Measurements from ENCODE around the gene MIEF1.
A peak's percentile ranks its signal among the peaks of the same experiment; 100 is the strongest.

Gene MIEF1

DNA sequence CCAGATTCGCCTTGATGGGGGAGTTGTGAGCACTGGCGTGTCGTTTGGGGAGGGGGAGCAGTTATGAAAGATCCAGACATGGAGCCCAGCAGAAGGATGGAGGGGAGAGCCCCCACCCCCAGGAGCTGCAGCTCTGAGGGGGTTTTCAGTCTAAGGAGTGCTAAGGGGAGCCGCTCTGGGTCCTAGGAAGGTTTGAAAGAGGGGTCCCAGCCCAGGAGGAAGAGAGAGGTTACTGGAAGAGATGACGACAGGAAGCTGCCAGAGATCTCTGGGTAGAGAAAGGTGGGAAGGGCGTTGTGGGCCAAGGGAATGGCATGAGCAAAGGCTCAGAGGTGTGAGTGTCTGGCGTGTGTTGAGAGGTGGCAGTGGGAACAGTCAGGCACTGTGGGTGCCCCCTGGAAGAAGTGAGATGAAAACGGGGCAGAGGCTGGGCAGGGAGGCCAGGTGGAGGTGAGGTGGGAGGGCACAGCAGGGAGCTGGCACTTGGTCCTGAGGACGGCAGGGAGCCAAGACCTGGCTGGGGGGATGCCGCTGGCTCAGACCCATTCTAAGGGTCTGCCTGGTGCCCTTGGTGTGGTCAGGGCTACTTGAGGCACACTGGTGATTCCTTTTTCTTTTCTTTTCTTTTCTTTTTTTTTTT, 43.5 kb upstream of the MIEF1 start (continued):
- no peak; the same call in 1 of the 2 replicates for TF ChIP-seq ZFHX2 (tag by site-specific recombination; conservative IDR thresholded peaks at IDR 0.05)
- no peak for TF ChIP-seq ZNF423 (tag by site-specific recombination; IDR thresholded peaks at IDR 0.05)
- no peak for TF ChIP-seq EGR2 (tag by site-specific recombination; IDR thresholded peaks at IDR 0.05; ENCODE audit: low read depth)
- TF ChIP-seq, protein P1, sequence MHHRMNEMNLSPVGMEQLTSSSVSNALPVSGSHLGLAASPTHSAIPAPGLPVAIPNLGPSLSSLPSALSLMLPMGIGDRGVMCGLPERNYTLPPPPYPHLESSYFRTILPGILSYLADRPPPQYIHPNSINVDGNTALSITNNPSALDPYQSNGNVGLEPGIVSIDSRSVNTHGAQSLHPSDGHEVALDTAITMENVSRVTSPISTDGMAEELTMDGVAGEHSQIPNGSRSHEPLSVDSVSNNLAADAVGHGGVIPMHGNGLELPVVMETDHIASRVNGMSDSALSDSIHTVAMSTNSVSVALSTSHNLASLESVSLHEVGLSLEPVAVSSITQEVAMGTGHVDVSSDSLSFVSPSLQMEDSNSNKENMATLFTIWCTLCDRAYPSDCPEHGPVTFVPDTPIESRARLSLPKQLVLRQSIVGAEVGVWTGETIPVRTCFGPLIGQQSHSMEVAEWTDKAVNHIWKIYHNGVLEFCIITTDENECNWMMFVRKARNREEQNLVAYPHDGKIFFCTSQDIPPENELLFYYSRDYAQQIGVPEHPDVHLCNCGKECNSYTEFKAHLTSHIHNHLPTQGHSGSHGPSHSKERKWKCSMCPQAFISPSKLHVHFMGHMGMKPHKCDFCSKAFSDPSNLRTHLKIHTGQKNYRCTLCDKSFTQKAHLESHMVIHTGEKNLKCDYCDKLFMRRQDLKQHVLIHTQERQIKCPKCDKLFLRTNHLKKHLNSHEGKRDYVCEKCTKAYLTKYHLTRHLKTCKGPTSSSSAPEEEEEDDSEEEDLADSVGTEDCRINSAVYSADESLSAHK (tag by site-specific recombination; IDR thresholded peaks at IDR 0.05) = no peak
- 0 out of 2 replicates have a peak, but pooled peaks have one; percentile 9 for TF ChIP-seq BCL11B (tag by site-specific recombination; IDR thresholded peaks at IDR 0.05; ENCODE audit: low read depth)
- TF ChIP-seq ZIC2 (tag by site-specific recombination; IDR thresholded peaks at IDR 0.05) = peak; percentile 51
- TF ChIP-seq SP3 (tag by site-specific recombination; IDR thresholded peaks at IDR 0.05) = no peak
- TF ChIP-seq ZNF366 (tag by site-specific recombination; conservative IDR thresholded peaks at IDR 0.05) = peak; percentile 34; the same call in 1 of the 2 replicates
- TF ChIP-seq PRDM1 (tag by site-specific recombination; IDR thresholded peaks at IDR 0.05) = no peak
- TF ChIP-seq, protein P2, sequence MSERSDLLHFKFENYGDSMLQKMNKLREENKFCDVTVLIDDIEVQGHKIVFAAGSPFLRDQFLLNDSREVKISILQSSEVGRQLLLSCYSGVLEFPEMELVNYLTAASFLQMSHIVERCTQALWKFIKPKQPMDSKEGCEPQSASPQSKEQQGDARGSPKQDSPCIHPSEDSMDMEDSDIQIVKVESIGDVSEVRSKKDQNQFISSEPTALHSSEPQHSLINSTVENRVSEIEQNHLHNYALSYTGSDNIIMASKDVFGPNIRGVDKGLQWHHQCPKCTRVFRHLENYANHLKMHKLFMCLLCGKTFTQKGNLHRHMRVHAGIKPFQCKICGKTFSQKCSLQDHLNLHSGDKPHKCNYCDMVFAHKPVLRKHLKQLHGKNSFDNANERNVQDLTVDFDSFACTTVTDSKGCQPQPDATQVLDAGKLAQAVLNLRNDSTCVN (tag by site-specific recombination; optimal IDR thresholded peaks at IDR 0.05) = no peak
- peak; percentile 32 for TF ChIP-seq GLIS2 (tag by site-specific recombination; IDR thresholded peaks at IDR 0.05)
- 0 out of 2 replicates have a peak, but pooled peaks have one; percentile 6 for TF ChIP-seq GLIS1 (tag by site-specific recombination; IDR thresholded peaks at IDR 0.05)
- TF ChIP-seq, protein P3, sequence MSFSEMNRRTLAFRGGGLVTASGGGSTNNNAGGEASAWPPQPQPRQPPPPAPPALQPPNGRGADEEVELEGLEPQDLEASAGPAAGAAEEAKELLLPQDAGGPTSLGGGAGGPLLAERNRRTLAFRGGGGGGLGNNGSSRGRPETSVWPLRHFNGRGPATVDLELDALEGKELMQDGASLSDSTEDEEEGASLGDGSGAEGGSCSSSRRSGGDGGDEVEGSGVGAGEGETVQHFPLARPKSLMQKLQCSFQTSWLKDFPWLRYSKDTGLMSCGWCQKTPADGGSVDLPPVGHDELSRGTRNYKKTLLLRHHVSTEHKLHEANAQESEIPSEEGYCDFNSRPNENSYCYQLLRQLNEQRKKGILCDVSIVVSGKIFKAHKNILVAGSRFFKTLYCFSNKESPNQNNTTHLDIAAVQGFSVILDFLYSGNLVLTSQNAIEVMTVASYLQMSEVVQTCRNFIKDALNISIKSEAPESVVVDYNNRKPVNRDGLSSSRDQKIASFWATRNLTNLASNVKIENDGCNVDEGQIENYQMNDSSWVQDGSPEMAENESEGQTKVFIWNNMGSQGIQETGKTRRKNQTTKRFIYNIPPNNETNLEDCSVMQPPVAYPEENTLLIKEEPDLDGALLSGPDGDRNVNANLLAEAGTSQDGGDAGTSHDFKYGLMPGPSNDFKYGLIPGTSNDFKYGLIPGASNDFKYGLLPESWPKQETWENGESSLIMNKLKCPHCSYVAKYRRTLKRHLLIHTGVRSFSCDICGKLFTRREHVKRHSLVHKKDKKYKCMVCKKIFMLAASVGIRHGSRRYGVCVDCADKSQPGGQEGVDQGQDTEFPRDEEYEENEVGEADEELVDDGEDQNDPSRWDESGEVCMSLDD (tag by site-specific recombination; IDR thresholded peaks at IDR 0.05) = peak; percentile 14; the same call in 1 of the 2 replicates
- TF ChIP-seq, protein P4, sequence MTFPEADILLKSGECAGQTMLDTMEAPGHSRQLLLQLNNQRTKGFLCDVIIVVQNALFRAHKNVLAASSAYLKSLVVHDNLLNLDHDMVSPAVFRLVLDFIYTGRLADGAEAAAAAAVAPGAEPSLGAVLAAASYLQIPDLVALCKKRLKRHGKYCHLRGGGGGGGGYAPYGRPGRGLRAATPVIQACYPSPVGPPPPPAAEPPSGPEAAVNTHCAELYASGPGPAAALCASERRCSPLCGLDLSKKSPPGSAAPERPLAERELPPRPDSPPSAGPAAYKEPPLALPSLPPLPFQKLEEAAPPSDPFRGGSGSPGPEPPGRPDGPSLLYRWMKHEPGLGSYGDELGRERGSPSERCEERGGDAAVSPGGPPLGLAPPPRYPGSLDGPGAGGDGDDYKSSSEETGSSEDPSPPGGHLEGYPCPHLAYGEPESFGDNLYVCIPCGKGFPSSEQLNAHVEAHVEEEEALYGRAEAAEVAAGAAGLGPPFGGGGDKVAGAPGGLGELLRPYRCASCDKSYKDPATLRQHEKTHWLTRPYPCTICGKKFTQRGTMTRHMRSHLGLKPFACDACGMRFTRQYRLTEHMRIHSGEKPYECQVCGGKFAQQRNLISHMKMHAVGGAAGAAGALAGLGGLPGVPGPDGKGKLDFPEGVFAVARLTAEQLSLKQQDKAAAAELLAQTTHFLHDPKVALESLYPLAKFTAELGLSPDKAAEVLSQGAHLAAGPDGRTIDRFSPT (tag by site-specific recombination; IDR thresholded peaks at IDR 0.05) = peak; percentile 62
- TF ChIP-seq ZNF561 (tag by site-specific recombination; IDR thresholded peaks at IDR 0.05; ENCODE audit: borderline replicate concordance) = no peak
- TF ChIP-seq, protein P5, sequence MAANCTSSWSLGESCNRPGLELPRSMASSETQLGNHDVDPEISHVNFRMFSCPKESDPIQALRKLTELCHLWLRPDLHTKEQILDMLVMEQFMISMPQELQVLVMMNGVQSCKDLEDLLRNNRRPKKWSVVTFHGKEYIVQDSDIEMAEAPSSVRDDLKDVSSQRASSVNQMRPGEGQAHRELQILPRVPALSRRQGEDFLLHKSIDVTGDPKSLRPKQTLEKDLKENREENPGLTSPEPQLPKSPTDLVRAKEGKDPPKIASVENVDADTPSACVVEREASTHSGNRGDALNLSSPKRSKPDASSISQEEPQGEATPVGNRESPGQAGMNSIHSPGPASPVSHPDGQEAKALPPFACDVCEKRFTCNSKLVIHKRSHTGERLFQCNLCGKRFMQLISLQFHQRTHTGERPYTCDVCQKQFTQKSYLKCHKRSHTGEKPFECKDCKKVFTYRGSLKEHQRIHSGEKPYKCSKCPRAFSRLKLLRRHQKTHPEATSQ (tag by site-specific recombination; IDR thresholded peaks at IDR 0.05) = no peak
- TF ChIP-seq GLI2 (tag by site-specific recombination; IDR thresholded peaks at IDR 0.05; ENCODE audit: borderline replicate concordance, low read depth) = no peak
- no peak for TF ChIP-seq ZNF510 (tag by site-specific recombination; IDR thresholded peaks at IDR 0.05; ENCODE audit: insufficient replicate concordance)
- TF ChIP-seq ZNF76 (tag by site-specific recombination; IDR thresholded peaks at IDR 0.05; ENCODE audit: borderline replicate concordance, low read depth) = peak; percentile 66

Measured in HEK293 (cell line).